Ovary (tissue), 9 donors: Measurements from ENCODE around the gene INO80. TPM values are rescaled to one million over a fixed set of nuclear protein-coding genes. Genes with fewer than 3 reads are reported as not detected.

Experiments used
- DNase-seq, 5 donors: peaks; one replicate each; pipeline ENCODE4 v3.0.0-alpha.2; 2019 to 2020
- H3K27ac ChIP-seq, 2 donors: fragments of 200-600 bp; one replicate each; pipeline versions ENCODE4 v1.5.1 to v1.8.0; 2019 to 2022
- H3K27me3 ChIP-seq: fragments of 200-600 bp; one replicate; pipeline ENCODE4 v1.8.0; 2022
- H3K36me3 ChIP-seq: fragments of 200-600 bp; sonication (generic); one replicate; pipeline ENCODE4 v1.5.1; 2019
- H3K4me1 ChIP-seq: one replicate; pipeline ENCODE4 v1.8.1; 2013; ENCODE audit warnings: mild to moderate bottlenecking, moderate library complexity; ENCODE audit not compliant: insufficient read depth
- H3K4me3 ChIP-seq: fragments of 200-600 bp; sonication (generic); one replicate; pipeline ENCODE4 v1.5.1; 2017
- H3K9me3 ChIP-seq, 2 donors: fragments of 200-600 bp in 1 of 2; sonication (generic) in 1 of 2; one replicate each; pipeline versions ENCODE4 v1.5.1 to v1.8.1; 2013 to 2019; ENCODE audit warnings: mild to moderate bottlenecking in 1 of 2, moderate library complexity in 1 of 2
- CTCF ChIP-seq, 3 donors: fragments of 450-650 bp in 2 of 3; fragments of 200-600 bp in 1 of 3; IDR thresholded peaks; one replicate each; pipeline versions ENCODE4 v1.5.1 to v1.8.0; 2016 to 2022; ENCODE audit warnings: antibody characterized with exemption in 3 of 3, mild to moderate bottlenecking in 1 of 3
- EP300 ChIP-seq: sonication (generic); formaldehyde crosslinking; IDR thresholded peaks from one replicate; pipeline ENCODE4 v1.6.1; 2017; ENCODE audit warnings: antibody characterized with exemption
- POLR2A ChIP-seq: fragments of 450-650 bp; IDR thresholded peaks from one replicate; pipeline ENCODE4 v1.6.1; 2017; ENCODE audit warnings: antibody characterized with exemption, mild to moderate bottlenecking, moderate library complexity
- WGBS, 3 donors: extraction: QIAGEN DNeasy Blood & Tissue Kit in 1 of 3; methylation state at CpG; one replicate each; pipeline versions ENCODE4 v1.1.5 to v1.1.7; 2013 to 2017; 5-methylcytosine and 5-hydroxymethylcytosine counted together
- intact Hi-C, 4 donors: fragments of 100-400 bp; cut with DNase I; formaldehyde crosslinking; loops; one replicate each; pipeline versions ENCODE4 v1.11.0 to v1.15.1; 2022 to 2023
- polyA plus RNA-seq, 2 donors: library from polyadenylated mRNA; stranded (reverse); fragments of 200-250 nt in 1 of 2; fragments of 350-450 nt in 1 of 2; fragmentation: Illumina TruSeq in 1 of 2; extraction: RNeasy Lipid Tissue Mini Kit (QIAGEN cat#74804) in 1 of 2; gene quantifications; one replicate each; pipeline ENCODE4 v1.2.3, GENCODE V29; 2013 to 2014
- total RNA-seq, 7 donors: library from RNA; depleted of rRNA in 2 of 7; stranded (reverse); fragments of >200 nt in 2 of 7; fragmentation: NEBNext Ultra II Directional in 3 of 7; extraction: Animal tissue kit (Norgen Biotek cat#: 25700) in 3 of 7; gene quantifications; one replicate each; pipeline versions ENCODE4 v1.1.0 to v1.2.4, GENCODE V29; 2016 to 2023
- donor health status: DM: no; HTN: no; CAD: no; lungs with moderate emphysema.
- donor health status: DM: no; HTN: no; CAD: no.
- donor health status: Bipolar disorder and iron deficiency.
- donor health status: DM: yes; HTN: yes; CAD: no.
- donor health status: DM: no; HTN: no; CAD: no.
- donor health status: DM: yes; HTN: yes; CAD: no.

The INO80 gene
- total and polyA plus RNA-seq, 9 donors, result 12.0 to 36.0 (median 17.3) TPM

DNA sequence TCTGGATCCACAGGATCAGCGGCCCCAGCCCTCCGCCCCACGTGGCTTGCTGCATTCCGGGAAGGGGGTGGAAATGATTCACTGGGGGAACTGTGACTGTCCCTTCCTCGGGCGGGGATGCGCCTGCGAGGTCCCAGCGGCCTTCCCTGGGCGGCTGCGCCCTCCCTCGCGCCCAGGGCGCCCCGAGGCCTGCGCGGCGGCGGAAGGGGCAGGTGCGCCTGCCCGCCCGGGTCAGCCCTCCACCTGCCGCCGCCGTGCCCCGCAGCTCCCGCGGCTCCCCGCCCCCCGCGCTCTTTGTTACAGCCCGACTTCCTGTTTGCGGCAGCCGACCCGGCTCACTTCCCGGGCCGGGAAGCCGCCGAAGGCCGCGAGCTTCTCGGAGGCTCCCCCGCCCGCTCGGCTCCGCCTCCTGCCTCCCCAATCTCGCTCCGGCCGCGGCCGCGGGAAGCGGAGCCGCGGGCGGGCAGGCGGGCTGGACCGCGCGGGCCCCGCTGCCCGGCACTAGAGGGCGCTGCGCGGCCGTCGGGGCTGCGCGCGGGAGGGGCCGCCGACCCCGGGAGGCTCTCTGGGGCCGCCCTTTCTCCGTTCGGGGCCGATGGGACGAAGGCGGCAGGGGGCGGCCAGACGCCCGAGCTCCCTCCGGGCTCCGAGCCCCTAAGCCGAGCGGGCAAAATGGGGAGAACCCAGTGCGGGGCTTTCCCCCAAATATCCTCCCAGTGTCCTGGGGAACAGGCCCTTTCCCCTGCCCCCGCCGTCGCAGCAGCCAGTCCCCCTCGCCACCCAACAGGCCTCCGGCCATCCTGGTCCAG lies 174.3 kb downstream of the INO80 start:
- TF ChIP-seq EP300 (no peak), POLR2A (peak; percentile 41), CTCF (IDR thresholded peaks at IDR 0.05) (peak; percentile 39 to 92 (median 80))
- no peaks in the 10 kb centered on the region for H3K36me3 ChIP-seq
- H3K27ac ChIP-seq, result peak overlapping the region; percentile 64 to 84
- DNase-seq, result peak; percentile 77 to 87 (median 84)
- intact Hi-C loops, result no loop called here
- 1% methylated on average over 28 to 92 of the region's 92 CpGs for WGBS, 3 donors
- no peaks in the 10 kb centered on the region for H3K9me3 ChIP-seq
- no peaks in the 10 kb centered on the region for H3K27me3 ChIP-seq
- H3K4me1 ChIP-seq, result peaks cover 6% of the 10 kb centered on the region
- H3K4me3 ChIP-seq, result peak overlapping the region; percentile 53

DNA sequence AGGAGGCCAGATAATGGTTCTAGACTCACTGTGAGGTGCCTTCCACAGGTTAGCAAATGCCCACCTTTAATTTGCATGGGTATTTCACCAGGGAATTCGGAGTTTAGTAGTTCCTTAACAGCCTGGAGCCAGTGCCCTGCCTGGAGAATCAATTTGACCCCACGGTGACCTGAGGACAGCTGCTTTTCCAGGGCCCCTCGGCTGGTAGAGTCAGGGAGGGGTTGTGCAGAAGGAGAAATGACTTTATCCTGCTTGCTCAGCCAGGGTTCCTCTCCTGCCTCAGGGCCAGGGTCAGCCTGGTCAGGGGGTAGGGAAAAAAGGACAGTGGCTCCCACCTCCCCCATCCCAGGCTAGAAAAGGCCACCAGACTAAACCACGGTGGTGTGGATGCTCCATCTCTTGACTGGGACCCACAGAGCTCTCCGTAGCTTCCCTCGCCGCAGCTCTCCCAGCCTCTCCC lies 175.0 kb downstream of the INO80 start:
- TF ChIP-seq POLR2A (no peak), EP300 (no peak), CTCF (IDR thresholded peaks at IDR 0.05) (no peak)
- intact Hi-C loops, result no loop called here
- no peaks in the 10 kb centered on the region for H3K9me3 ChIP-seq
- 12 to 17% (median 14%) methylated on average over 7 of the region's 7 CpGs for WGBS, 3 donors
- peak overlapping the region; percentile 53 for H3K4me3 ChIP-seq
- peaks cover 6% of the 10 kb centered on the region for H3K4me1 ChIP-seq
- DNase-seq, result no peak
- no peaks in the 10 kb centered on the region for H3K27me3 ChIP-seq
- peak overlapping the region in 1 of 2 donors; percentile 84 for H3K27ac ChIP-seq
- no peaks in the 10 kb centered on the region for H3K36me3 ChIP-seq

- TF ChIP-seq EP300 (no peak), CTCF (IDR thresholded peaks at IDR 0.05) (no peak), POLR2A (no peak)
- H3K4me3 ChIP-seq, result no peak overlapping the region
- no peaks in the 10 kb centered on the region for H3K36me3 ChIP-seq
- H3K27ac ChIP-seq, result peak overlapping the region in 1 of 2 donors; percentile 84
- no peak for DNase-seq
- intact Hi-C loops, result no loop called here
- 19 to 29% (median 23%) methylated on average over 15 of the region's 15 CpGs for WGBS, 3 donors
- peaks cover 6% of the 10 kb centered on the region for H3K4me1 ChIP-seq
- no peaks in the 10 kb centered on the region for H3K27me3 ChIP-seq
- H3K9me3 ChIP-seq, result no peaks in the 10 kb centered on the region
These were observed 175.7 kb downstream of the INO80 start for GRCh38 chr15:40940296-40940801.

GRCh38 chr15:40938536-40938870 lies 177.6 kb downstream of the INO80 start:
- peaks cover 6% of the 10 kb centered on the region for H3K4me1 ChIP-seq
- no peak for DNase-seq
- intact Hi-C loops, result no loop called here
- H3K36me3 ChIP-seq, result no peaks in the 10 kb centered on the region
- TF ChIP-seq CTCF (IDR thresholded peaks at IDR 0.05), result no peak
- no peak overlapping the region for H3K4me3 ChIP-seq
- H3K9me3 ChIP-seq, result no peaks in the 10 kb centered on the region
- WGBS, 3 donors, result 85 to 92% (median 86%) methylated on average over 6 of the region's 6 CpGs
- H3K27me3 ChIP-seq, result no peaks in the 10 kb centered on the region
- no peak overlapping the region for H3K27ac ChIP-seq
